Fibroblast of lung (primary cell): ENCODE data around the gene TMEM72. TPM values are rescaled to one million over a fixed set of nuclear protein-coding genes. Genes with fewer than 3 reads are reported as not detected.
A peak's percentile ranks its signal among the peaks of the same experiment; 100 is the strongest.

Experiments used
- DNase-seq, 2 donors: peaks; one replicate each; pipeline versions ENCODE4 v3.0.0 to v3.0.0-alpha.2; 2010; ENCODE audit warnings: low read depth in 2 of 2
- H2AFZ ChIP-seq: 2 replicates; pipeline ENCODE4 v1.5.1; 2012; ENCODE audit warnings: low read length, control low read depth, inconsistent platforms
- H3K27ac ChIP-seq: 2 replicates; pipeline ENCODE4 v1.5.1; 2011; ENCODE audit warnings: low read length, control low read depth; ENCODE audit not compliant: insufficient read depth
- H3K27me3 ChIP-seq: 2 replicates; pipeline ENCODE4 v1.5.1; 2011; ENCODE audit warnings: mild to moderate bottlenecking, low read length; ENCODE audit not compliant: control insufficient read depth, insufficient read depth
- H3K36me3 ChIP-seq: 2 replicates; pipeline ENCODE4 v1.5.1; 2011; ENCODE audit warnings: low read length; ENCODE audit not compliant: control insufficient read depth, insufficient read depth
- H3K4me1 ChIP-seq: 2 replicates; pipeline ENCODE4 v1.5.1; 2011; ENCODE audit warnings: low read length; ENCODE audit not compliant: control insufficient read depth, insufficient read depth; ENCODE audit errors: extremely low read depth
- H3K4me2 ChIP-seq: 2 replicates; pipeline ENCODE4 v1.5.1; 2011; ENCODE audit warnings: low read length, control low read depth; ENCODE audit not compliant: insufficient read depth; ENCODE audit errors: extremely low read depth
- H3K4me3 ChIP-seq, 4 experiments: fragments of 200-600 bp in 1 of 4; sonication (generic) in 1 of 4; replicated peaks in 1 of 4; 2 replicates each; pipeline ENCODE4 v1.5.1; 2011 to 2016; ENCODE audit warnings: low read length in 4 of 4, low read depth in 3 of 4, mild to moderate bottlenecking in 3 of 4, control low read depth in 2 of 4, inconsistent platforms in 1 of 4, mixed read lengths in 1 of 4; ENCODE audit not compliant: insufficient read depth in 1 of 4; ENCODE audit errors: control extremely low read depth in 1 of 4
- H3K79me2 ChIP-seq: 2 replicates; pipeline ENCODE4 v1.5.1; 2012; ENCODE audit warnings: mild to moderate bottlenecking, low read length, inconsistent platforms; ENCODE audit not compliant: control insufficient read depth, insufficient read depth
- H3K9ac ChIP-seq: 2 replicates; pipeline ENCODE4 v1.5.1; 2011; ENCODE audit warnings: mild to moderate bottlenecking, low read length, control low read depth; ENCODE audit not compliant: insufficient read depth
- H3K9me3 ChIP-seq: 2 replicates; pipeline ENCODE4 v1.5.1; 2012; ENCODE audit warnings: low read depth, low read length; ENCODE audit not compliant: control insufficient read depth, insufficient read depth
- H4K20me1 ChIP-seq: 2 replicates; pipeline ENCODE4 v1.5.1; 2011; ENCODE audit warnings: low read length; ENCODE audit not compliant: control insufficient read depth, insufficient read depth; ENCODE audit errors: extremely low read depth
- CTCF ChIP-seq, 2 donors: IDR thresholded peaks in 1 of 2; conservative IDR thresholded peaks in 1 of 2; 1 replicate in 1 of 2; 2 replicates in 1 of 2; pipeline ENCODE4 v1.5.1; 2011 to 2012; ENCODE audit warnings: low read length in 2 of 2, control low read depth in 1 of 2, inconsistent platforms in 1 of 2, low read depth in 1 of 2, mild to moderate bottlenecking in 1 of 2
- EZH2 ChIP-seq: IDR thresholded peaks from 2 replicates; pipeline ENCODE4 v1.5.1; 2012; ENCODE audit warnings: low read length, control low read depth, mild to moderate bottlenecking; ENCODE audit errors: missing control alignments
- polyA plus RNA-seq, 2 donors: library from polyadenylated mRNA; depleted of rRNA in 1 of 2; stranded (reverse) in 1 of 2; unstranded in 1 of 2; fragments of >200 nt; gene quantifications; 2 replicates each; pipeline ENCODE4 v1.2.1, GENCODE V29; 2011 to 2012; ENCODE audit warnings: missing spikeins in 1 of 2
- total RNA-seq: library from RNA; depleted of rRNA; stranded (reverse); fragments of >200 nt; gene quantifications from 2 replicates; pipeline ENCODE4 v1.2.1, GENCODE V29; 2014

TMEM72 gene
- total and polyA plus RNA-seq, 2 donors (not counting 1 experiment from before 2014, with no cell fraction given), result not detected

GRCh38 chr10:44977287-44978212, 66.4 kb downstream of the TMEM72 start:
- Histone ChIP-seq H3K9ac (peak overlapping the region; percentile 1), H3K36me3 (peaks cover 4% of the 10 kb centered on the region)

DNA sequence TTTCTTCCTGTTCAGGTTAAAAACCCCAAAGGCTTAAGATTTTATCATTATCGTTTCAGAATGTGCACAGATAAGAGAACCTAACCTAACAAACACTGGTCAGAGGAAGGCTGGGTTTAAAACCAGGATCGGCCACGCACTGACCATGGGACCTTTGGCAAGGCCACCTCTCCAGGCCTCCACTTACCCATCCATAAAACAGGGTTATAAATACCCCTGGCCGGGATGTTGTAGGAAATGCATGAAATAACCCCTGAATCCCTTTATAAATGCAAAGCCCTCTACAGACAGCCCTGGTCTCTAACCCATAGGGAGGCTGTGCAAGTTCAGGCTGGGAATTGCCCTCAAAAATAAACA, 67.1 kb downstream of the TMEM72 start:
- peak overlapping the region; percentile 52 for H3K9ac ChIP-seq
- no peak for DNase-seq
- peaks cover 42% of the 10 kb centered on the region for H3K4me1 ChIP-seq
- H3K36me3 ChIP-seq, result peaks cover 4% of the 10 kb centered on the region
- H2AFZ ChIP-seq, result no peak overlapping the region
- no peaks in the 10 kb centered on the region for H3K27me3 ChIP-seq
- H4K20me1 ChIP-seq, result no peaks in the 10 kb centered on the region
- peak overlapping the region; percentile 70 for H3K27ac ChIP-seq
- H3K4me3 ChIP-seq, result peak overlapping the region; percentile 43 to 85 (median 59)
- no peak for TF ChIP-seq EZH2
- TF ChIP-seq CTCF (conservative IDR thresholded peaks at IDR 0.05 in 1 of 2, IDR thresholded peaks at IDR 0.05 in 1 of 2; ENCODE audit: low read depth in 1 of 2, low read length in 2 of 2), result no peak
- H3K79me2 ChIP-seq, result peaks cover 7% of the 10 kb centered on the region
- peak overlapping the region; percentile 90 for H3K4me2 ChIP-seq
- no peaks in the 10 kb centered on the region for H3K9me3 ChIP-seq

More at GRCh38 chr10:44977287-44978212, 66.4 kb downstream of the TMEM72 start:
- Histone ChIP-seq H3K4me2 (peak overlapping the region; percentile 90), H3K27ac (peak overlapping the region; percentile 70), H4K20me1 (no peaks in the 10 kb centered on the region), H3K4me3 (peak overlapping the region; percentile 43 to 85 (median 59)), H3K79me2 (peaks cover 7% of the 10 kb centered on the region), H2AFZ (no peak overlapping the region), H3K27me3 (no peaks in the 10 kb centered on the region), H3K4me1 (peaks cover 42% of the 10 kb centered on the region), H3K9me3 (no peaks in the 10 kb centered on the region)
- TF ChIP-seq CTCF (conservative IDR thresholded peaks at IDR 0.05 in 1 of 2, IDR thresholded peaks at IDR 0.05 in 1 of 2; ENCODE audit: low read depth in 1 of 2, low read length in 2 of 2), result no peak
- no peak for TF ChIP-seq EZH2
- DNase-seq, result no peak

DNA sequence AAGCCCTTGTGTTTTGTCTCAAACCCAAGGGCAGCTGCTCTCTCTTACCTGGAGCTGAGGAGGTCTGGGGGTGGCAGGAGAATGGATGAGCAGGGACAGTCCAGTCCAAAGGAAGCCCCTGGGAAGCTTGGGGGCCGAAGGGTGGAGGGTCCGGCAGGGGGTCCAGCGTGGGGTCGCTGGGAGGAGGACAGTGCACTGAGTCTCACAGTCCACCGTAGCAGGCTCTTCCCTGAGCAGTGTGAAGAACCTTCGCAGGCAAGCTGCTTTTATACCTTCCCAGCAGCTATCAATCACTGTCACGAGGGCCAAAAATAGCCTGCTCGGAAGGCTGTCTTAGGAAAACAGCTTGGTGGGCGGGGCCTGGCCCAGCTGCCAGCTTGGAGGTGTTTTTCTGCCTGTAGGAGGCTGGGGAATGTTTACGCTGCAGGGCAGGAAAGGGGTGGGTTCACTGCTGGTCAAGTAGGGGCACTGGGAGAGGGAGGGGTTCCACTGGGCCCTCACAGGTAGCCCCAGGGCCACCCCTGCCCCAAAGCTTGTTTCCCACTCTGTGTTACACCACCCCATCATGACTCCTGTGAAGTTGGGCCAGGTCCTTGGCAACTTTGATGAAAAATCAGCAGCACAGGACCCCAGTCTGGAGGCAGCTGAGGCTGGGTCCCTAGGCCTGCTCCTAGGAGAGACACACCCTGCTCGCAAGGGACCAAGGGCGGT, 67.6 kb downstream of the TMEM72 start, which contains the start of gene DEPP1:
DEPP1 (minus strand) TSS at position 240 of the 711 bp plus-strand sequence. CDS start 779 bp downstream, outside the sequence.
- DNase-seq, result peak; percentile 89 to 91
- Histone ChIP-seq H3K9ac (peak within 1 kb of the TSS; percentile 52), H3K36me3 (peaks cover 4% of the 10 kb centered on the region), H3K4me1 (peaks cover 42% of the 10 kb centered on the region), H3K4me3 (peak within 1 kb of the TSS; percentile 43 to 85 (median 59)), H3K79me2 (peaks cover 7% of the 10 kb centered on the region), H3K9me3 (no peaks in the 10 kb centered on the region), H4K20me1 (no peaks in the 10 kb centered on the region), H3K27ac (peak within 1 kb of the TSS; percentile 70), H3K27me3 (no peaks in the 10 kb centered on the region), H2AFZ (no peak within 1 kb of the TSS), H3K4me2 (peak within 1 kb of the TSS; percentile 90)
- TF ChIP-seq EZH2 (no peak), CTCF (conservative IDR thresholded peaks at IDR 0.05 in 1 of 2, IDR thresholded peaks at IDR 0.05 in 1 of 2; ENCODE audit: low read depth in 1 of 2, low read length in 2 of 2) (peak in 1 of 2 donors; percentile 13)
